ENCODE data around the gene RAPGEF1. TPM values are rescaled to one million over a fixed set of nuclear protein-coding genes. Genes with fewer than 3 reads are reported as not detected.

Gene RAPGEF1
- polyA plus RNA-seq, 1 donor from 2014 or later = 23.6 TPM

- TF ChIP-seq CTCF (IDR thresholded peaks at IDR 0.05; ENCODE audit: poor library complexity, severe bottlenecking) = no peak
These were observed 69.4 kb downstream of the RAPGEF1 start (continued) for GRCh38 chr9:131670247-131671132.

GRCh38 chr9:131669269-131670157 is 70.4 kb downstream of the RAPGEF1 start:
- Histone ChIP-seq H3K9me3 (ENCODE audit: low read length) (no peaks in the 10 kb centered on the region), H3K79me2 (replicated peaks; ENCODE audit: insufficient read depth, low read length) (peaks cover 7% of the 10 kb centered on the region), H3K27ac (ENCODE audit: low read length) (peak overlapping the region; percentile 51), H3K9ac (ENCODE audit: low read length) (peak overlapping the region; percentile 34), H3K4me3 (ENCODE audit: low read length) (peak overlapping the region; percentile 44), H4K20me1 (ENCODE audit: insufficient read depth) (no peaks in the 10 kb centered on the region), H3K4me2 (ENCODE audit: low read length) (no peak overlapping the region), H2AFZ (ENCODE audit: low read depth, low read length) (no peak overlapping the region), H3K36me3 (ENCODE audit: insufficient read depth, low read length) (no peaks in the 10 kb centered on the region), H3F3A (ENCODE audit: insufficient read depth, low read length, poor library complexity, severe bottlenecking) (no peaks in the 10 kb centered on the region), H3K27me3 (ENCODE audit: insufficient read depth, low read depth, low read length) (no peaks in the 10 kb centered on the region), H3K9me2 (ENCODE audit: insufficient read depth, low read length) (no peaks in the 10 kb centered on the region)
- TF ChIP-seq EP300 (conservative IDR thresholded peaks at IDR 0.05; ENCODE audit: poor library complexity, severe bottlenecking) (no peak), CTCF (IDR thresholded peaks at IDR 0.05; ENCODE audit: poor library complexity, severe bottlenecking) (peak; percentile 7), RAD21 (conservative IDR thresholded peaks at IDR 0.05) (no peak), MXI1 (conservative IDR thresholded peaks at IDR 0.05; ENCODE audit: poor library complexity, severe bottlenecking) (no peak)

GRCh38 chr9:131668439-131669268 is 71.2 kb downstream of the RAPGEF1 start:
- Histone ChIP-seq H3K79me2 (replicated peaks; ENCODE audit: insufficient read depth, low read length) (peaks cover 7% of the 10 kb centered on the region), H3K27me3 (ENCODE audit: insufficient read depth, low read depth, low read length) (no peaks in the 10 kb centered on the region), H3K27ac (ENCODE audit: low read length) (peak overlapping the region; percentile 51), H4K20me1 (ENCODE audit: insufficient read depth) (no peaks in the 10 kb centered on the region), H3K4me2 (ENCODE audit: low read length) (peak overlapping the region; percentile 3), H3K9me3 (ENCODE audit: low read length) (no peaks in the 10 kb centered on the region), H2AFZ (ENCODE audit: low read depth, low read length) (no peak overlapping the region), H3K36me3 (ENCODE audit: insufficient read depth, low read length) (no peaks in the 10 kb centered on the region), H3K9me2 (ENCODE audit: insufficient read depth, low read length) (no peaks in the 10 kb centered on the region), H3K9ac (ENCODE audit: low read length) (peak overlapping the region; percentile 34), H3K4me3 (ENCODE audit: low read length) (peak overlapping the region; percentile 44), H3F3A (ENCODE audit: insufficient read depth, low read length, poor library complexity, severe bottlenecking) (no peaks in the 10 kb centered on the region)
- TF ChIP-seq TAF1 (IDR thresholded peaks at IDR 0.05; ENCODE audit: low read depth) = no peak
- TF ChIP-seq RAD21 (conservative IDR thresholded peaks at IDR 0.05) = peak; percentile 44
- TF ChIP-seq MXI1 (conservative IDR thresholded peaks at IDR 0.05; ENCODE audit: poor library complexity, severe bottlenecking) = no peak
- peak; percentile 40 for TF ChIP-seq POLR2AphosphoS5 (IDR thresholded peaks at IDR 0.05)
- TF ChIP-seq CTCF (IDR thresholded peaks at IDR 0.05; ENCODE audit: poor library complexity, severe bottlenecking) = peak; percentile 51
- TF ChIP-seq SMC3 (conservative IDR thresholded peaks at IDR 0.05; ENCODE audit: poor library complexity) = peak; percentile 42
